ENCODE results near the gene IL23R.

Gene IL23R

DNA sequence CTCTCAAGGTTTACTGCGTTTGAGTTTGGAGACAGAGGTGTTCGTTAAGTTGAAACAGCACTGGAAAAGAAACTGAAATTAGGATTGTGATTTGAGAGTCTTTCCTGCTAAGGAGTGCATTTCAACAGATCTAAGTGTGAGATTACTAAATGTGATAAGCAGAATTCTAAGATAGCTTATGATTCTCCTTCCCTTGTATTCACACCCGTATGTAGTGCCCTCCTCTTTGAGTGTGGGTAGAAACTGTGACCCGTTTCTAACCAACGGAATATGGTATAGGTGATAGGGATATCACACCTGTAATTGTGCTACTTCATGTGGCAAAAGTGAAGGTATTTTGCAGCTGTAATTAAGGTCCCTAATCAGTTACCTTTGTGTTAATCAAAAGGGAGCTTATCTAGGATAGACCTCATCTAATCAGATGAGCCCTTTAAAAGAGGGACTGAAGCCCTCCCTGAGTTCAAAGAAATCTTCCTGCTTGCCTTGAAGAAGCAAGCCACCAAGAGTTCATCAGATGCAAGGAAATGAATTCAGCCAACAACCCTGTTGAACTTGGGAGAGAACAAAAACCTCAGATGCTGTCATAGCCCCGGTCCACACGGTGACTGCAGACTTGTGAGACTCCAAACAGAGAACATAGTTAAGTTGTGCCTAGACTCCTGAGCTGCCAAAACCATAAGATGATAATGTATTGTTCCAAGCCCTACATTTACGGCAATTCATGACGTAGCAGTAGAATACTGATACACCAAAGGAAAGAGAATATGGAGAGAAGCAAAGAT, 128.8 kb downstream of the IL23R start:
- no peak for DNase-seq (ENCODE audit: low read depth in 2 of 2, low spot score in 1 of 2)

DNA sequence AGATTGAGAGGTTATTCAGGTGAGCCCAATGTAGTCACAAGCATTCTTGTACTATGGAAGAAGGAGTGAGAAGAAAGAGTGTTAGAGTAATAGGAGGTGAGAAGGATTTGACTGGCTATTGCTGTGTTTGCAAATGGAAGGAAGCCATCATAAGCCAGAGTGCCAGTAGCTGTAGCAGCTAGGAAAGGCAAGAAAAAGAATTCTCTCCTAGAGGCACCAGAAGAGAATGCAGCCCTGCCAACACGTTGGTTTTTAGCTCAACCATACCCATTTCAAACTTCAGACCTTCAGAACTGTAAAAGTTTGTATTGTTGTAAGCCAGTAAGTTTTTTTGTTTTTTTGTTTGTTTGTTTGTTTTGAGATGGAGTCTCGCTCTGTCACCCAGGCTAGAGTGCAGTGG, 132.5 kb downstream of the IL23R start:
- DNase-seq (ENCODE audit: low read depth in 2 of 2, low spot score in 1 of 2), result no peak

DNA sequence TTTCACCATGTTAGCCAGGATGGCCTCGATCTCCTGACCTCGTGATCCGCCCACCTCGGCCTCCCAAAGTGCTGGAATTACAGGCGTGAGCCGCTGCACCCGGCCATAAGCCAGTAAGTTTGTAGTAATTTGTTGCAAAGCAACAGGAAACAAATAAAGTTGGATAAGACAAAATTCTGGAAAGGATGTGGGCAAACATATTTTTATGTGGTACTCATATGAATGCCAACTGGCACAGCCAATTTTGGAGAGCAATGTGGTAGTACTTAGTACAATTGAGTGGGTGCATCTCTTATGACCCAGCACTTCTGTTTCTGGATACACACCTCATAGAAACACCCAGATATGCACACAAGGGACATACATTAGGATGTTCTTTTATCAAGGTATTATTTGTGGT, 133.0 kb downstream of the IL23R start:
- DNase-seq (ENCODE audit: low read depth in 2 of 2, low spot score in 1 of 2), result no peak

DNA sequence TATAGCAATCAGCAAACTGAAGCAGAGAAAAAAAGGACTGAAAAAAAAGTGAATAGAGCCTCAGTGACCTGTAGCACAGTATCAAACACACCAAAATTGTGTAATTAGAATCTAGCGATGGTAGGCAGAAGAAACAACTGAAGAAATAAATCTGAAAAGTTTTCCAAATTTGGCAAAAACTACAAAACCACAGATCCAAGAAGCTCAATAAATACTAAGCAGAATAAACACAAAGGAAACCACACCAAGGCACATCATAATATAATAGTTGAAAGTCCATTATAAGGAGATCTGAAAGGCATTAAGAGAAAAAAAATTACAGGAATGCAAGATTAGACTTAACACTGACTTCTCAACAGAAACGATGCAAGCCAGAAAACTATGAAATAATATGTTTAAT, 134.3 kb downstream of the IL23R start:
- no peak for DNase-seq (ENCODE audit: low read depth in 2 of 2, low spot score in 1 of 2)

DNA sequence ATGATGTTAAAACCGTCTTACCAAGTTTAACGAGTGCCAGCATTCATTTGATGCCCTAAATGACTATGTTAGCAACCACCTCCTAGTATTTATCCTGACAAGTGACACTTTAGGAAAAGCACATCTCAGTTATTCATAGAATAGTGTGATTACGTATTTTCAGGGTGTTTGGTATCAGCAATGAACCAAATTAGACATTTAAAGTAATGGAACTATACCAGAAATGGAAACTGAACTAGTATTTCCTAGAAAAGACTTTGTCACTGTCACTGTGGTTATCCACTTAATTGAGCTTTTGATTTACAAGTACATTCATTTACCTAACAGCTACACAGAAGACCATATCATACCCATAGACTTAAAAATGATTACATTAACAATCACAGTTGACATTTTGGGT, 137.8 kb downstream of the IL23R start:
- no peak for DNase-seq (ENCODE audit: low read depth in 2 of 2, low spot score in 1 of 2)

GRCh38 chr1:67306547-67306946, 140.3 kb downstream of the IL23R start:
- no peak for DNase-seq (ENCODE audit: low read depth in 2 of 2, low spot score in 1 of 2)

- no peak for DNase-seq (ENCODE audit: low read depth in 2 of 2, low spot score in 1 of 2)
These were observed 141.2 kb downstream of the IL23R start, which contains the start of gene IL12RB2 for GRCh38 chr1:67307251-67308060. TSS of gene IL12RB2 (plus strand) at chr1:67307873. CDS start at chr1:67320369, 12,496 bp downstream.

DNA sequence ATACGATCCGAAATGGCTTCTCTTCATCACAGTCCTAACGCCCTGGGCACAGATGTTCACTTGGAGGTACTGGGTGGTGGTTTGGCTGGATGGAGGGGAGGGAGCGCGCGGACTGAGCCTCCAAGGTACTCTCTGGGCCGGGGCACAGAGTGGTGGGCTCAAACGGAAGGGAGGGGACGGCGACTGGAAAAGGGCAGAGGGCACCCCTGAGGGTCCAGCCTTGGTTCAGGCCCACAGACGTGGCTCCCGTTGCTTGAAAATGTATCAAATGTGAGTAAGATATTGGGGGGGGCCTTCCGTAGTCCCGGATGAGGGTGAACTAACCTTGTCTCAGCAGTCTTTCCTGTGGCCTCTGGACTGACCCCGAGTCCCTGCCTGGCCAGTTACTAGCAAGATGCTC, 141.9 kb downstream of the IL23R start:
- DNase-seq (ENCODE audit: low read depth in 2 of 2, low spot score in 1 of 2), result no peak
